Calu3 (cell line): ENCODE results near the gene NCKAP5. TPM values are rescaled to one million over a fixed set of nuclear protein-coding genes. Genes with fewer than 3 reads are reported as not detected.

Experiments used
- BruUV-seq: library from RNA; stranded (reverse); fragments of 400-500 nt; replicated peaks from 2 replicates; lab custom pipeline; 2021; lab: Mats Ljungman, UMichigan
- CTCF ChIA-PET: fragments of 300-600 bp; sonication (Branson Sonifier 250); formaldehyde crosslinking; loops from one replicate; lab custom pipeline; 2022; ENCODE audit warnings: antibody characterized with exemption; lab: Charles Lee
- DNase-seq: peaks from one replicate; pipeline ENCODE4 v3.0.0; 2022
- H3K27ac Mint-ChIP-seq: one replicate; pipeline ENCODE4 v1.8.0; 2022; ENCODE audit warnings: mixed read lengths; ENCODE audit not compliant: unreplicated experiment
- H3K27me3 Mint-ChIP-seq: one replicate; pipeline ENCODE4 v1.8.0; 2022; ENCODE audit warnings: mixed read lengths; ENCODE audit not compliant: unreplicated experiment
- H3K36me3 Mint-ChIP-seq: one replicate; pipeline ENCODE4 v1.8.0; 2022; ENCODE audit warnings: mild to moderate bottlenecking, moderate library complexity, mixed read lengths; ENCODE audit not compliant: insufficient read depth, unreplicated experiment
- H3K4me1 Mint-ChIP-seq: one replicate; pipeline ENCODE4 v1.8.0; 2022; ENCODE audit warnings: mild to moderate bottlenecking, low read depth, mixed read lengths; ENCODE audit not compliant: unreplicated experiment
- H3K4me3 Mint-ChIP-seq: one replicate; pipeline ENCODE4 v1.8.0; 2022; ENCODE audit warnings: mild to moderate bottlenecking, low read depth, moderate library complexity, mixed read lengths; ENCODE audit not compliant: unreplicated experiment
- H3K9me3 Mint-ChIP-seq: one replicate; pipeline ENCODE4 v1.8.0; 2022; ENCODE audit warnings: low read depth, mixed read lengths; ENCODE audit not compliant: unreplicated experiment
- CTCF ChIP-seq: fragments of 200-600 bp; IDR thresholded peaks from one replicate; pipeline ENCODE4 v1.8.0; 2022; ENCODE audit warnings: antibody characterized with exemption; ENCODE audit not compliant: unreplicated experiment
- intact Hi-C: fragments of 100-400 bp; cut with micrococcal nuclease; formaldehyde crosslinking; loops from one replicate; pipeline ENCODE4 v1.10.0; 2022; ENCODE audit not compliant: unreplicated experiment
- total RNA-seq: library from RNA; stranded (reverse); gene quantifications from 2 replicates; pipeline ENCODE4 v1.2.3, GENCODE V29; 2022

Gene NCKAP5
- total RNA-seq, 1 experiment from 2014 or later = 2.2 TPM

- no peak for TF ChIP-seq CTCF
- no TSS peak for BruUV-seq
- intact Hi-C loops = no loop called here
- Mint-ChIP-seq H3K27me3 (no peaks in the 10 kb centered on the region), H3K36me3 (no peaks in the 10 kb centered on the region), H3K9me3 (no peaks in the 10 kb centered on the region), H3K4me3 (no peak overlapping the region), H3K27ac (no peak overlapping the region), H3K4me1 (no peaks in the 10 kb centered on the region)
- no peak for DNase-seq
- CTCF ChIA-PET = no interaction called here
These were observed 801.7 kb downstream of the NCKAP5 start for GRCh38 chr2:132766573-132766972.

GRCh38 chr2:132761437-132761836, 806.8 kb downstream of the NCKAP5 start:
- Mint-ChIP-seq H3K27ac (no peak overlapping the region), H3K27me3 (no peaks in the 10 kb centered on the region), H3K36me3 (no peaks in the 10 kb centered on the region), H3K4me3 (no peak overlapping the region), H3K9me3 (peaks cover 2% of the 10 kb centered on the region), H3K4me1 (peaks cover 19% of the 10 kb centered on the region)
- intact Hi-C loops = no loop called here
- no TSS peak for BruUV-seq
- TF ChIP-seq CTCF = no peak
- DNase-seq = no peak
- CTCF ChIA-PET = interaction anchor here (0.6 kb wide), 1 partner anchor 909 kb away, joined by 4 read pairs; no protein-coding TSS in a partner anchor

GRCh38 chr2:132760971-132761370, 807.3 kb downstream of the NCKAP5 start:
- intact Hi-C loops = no loop called here
- H3K36me3 Mint-ChIP-seq = no peaks in the 10 kb centered on the region
- no peak for DNase-seq
- no peak overlapping the region for H3K4me3 Mint-ChIP-seq
- H3K4me1 Mint-ChIP-seq = peaks cover 19% of the 10 kb centered on the region
- peaks cover 2% of the 10 kb centered on the region for H3K9me3 Mint-ChIP-seq
- H3K27me3 Mint-ChIP-seq = no peaks in the 10 kb centered on the region
- TF ChIP-seq CTCF = no peak
- H3K27ac Mint-ChIP-seq = no peak overlapping the region
- no TSS peak for BruUV-seq
- CTCF ChIA-PET = no interaction called here

- Mint-ChIP-seq H3K4me1 (peaks cover 19% of the 10 kb centered on the region), H3K27ac (no peak overlapping the region), H3K27me3 (no peaks in the 10 kb centered on the region), H3K4me3 (no peak overlapping the region), H3K36me3 (no peaks in the 10 kb centered on the region), H3K9me3 (peaks cover 2% of the 10 kb centered on the region)
- DNase-seq = no peak
- intact Hi-C loops = no loop called here
- no peak for TF ChIP-seq CTCF
- no TSS peak for BruUV-seq
- CTCF ChIA-PET = no interaction called here
These were observed 807.9 kb downstream of the NCKAP5 start for GRCh38 chr2:132760405-132760804.
